BE2C (cell line): ENCODE data around the gene ZNF648.

ENCODE experiments used
- DNase-seq: peaks from one replicate; pipeline ENCODE4 v3.0.0-alpha.2; 2020
- H3K27me3 ChIP-seq: fragments of 250-450 bp; sonication (Bioruptor Pico); 2 replicates; pipeline ENCODE4 v1.5.1; 2020; ENCODE audit warnings: mild to moderate bottlenecking
- H3K36me3 ChIP-seq: fragments of 250-450 bp; sonication (Bioruptor Pico); 2 replicates; pipeline ENCODE4 v1.5.1; 2020; ENCODE audit warnings: mild to moderate bottlenecking
- H3K4me1 ChIP-seq: fragments of 250-450 bp; sonication (Bioruptor Pico); 2 replicates; pipeline ENCODE4 v1.5.1; 2020
- H3K4me3 ChIP-seq: 2 replicates; pipeline ENCODE4 v1.5.1; 2011; ENCODE audit warnings: low read depth, low read length
- H3K9me3 ChIP-seq: fragments of 250-450 bp; sonication (Bioruptor Pico); 2 replicates; pipeline ENCODE4 v1.5.1; 2020
- TF ChIP-seq, protein P1 (sequence below): IDR thresholded peaks from 2 replicates; pipeline ENCODE4 v1.5.1; 2012; ENCODE audit warnings: mild to moderate bottlenecking, low read depth, low read length

The ZNF648 gene

DNA sequence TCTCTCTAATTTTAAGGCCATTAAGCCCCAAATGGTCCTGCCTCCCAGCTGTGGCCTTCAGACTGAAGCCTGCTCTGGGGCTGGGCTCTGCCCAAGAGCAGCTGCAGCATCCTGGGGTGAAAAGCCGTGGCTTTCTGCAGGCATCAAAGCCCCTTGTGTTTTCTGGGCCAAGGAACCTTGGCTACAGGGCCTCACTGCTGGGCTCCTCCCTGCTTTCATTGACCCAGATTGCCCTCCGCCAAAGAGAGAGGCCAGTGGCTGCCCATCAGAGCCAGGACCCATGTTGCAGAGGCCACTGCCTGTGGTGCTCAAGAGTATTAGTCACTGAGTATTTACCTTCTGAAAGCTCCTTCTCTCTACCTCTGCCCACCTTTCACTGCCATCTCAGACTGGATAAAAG, 1.6 kb downstream of the ZNF648 start:
- H3K4me1 ChIP-seq, result no peaks in the 10 kb centered on the region
- no peak for DNase-seq
- TF ChIP-seq, protein P1, sequence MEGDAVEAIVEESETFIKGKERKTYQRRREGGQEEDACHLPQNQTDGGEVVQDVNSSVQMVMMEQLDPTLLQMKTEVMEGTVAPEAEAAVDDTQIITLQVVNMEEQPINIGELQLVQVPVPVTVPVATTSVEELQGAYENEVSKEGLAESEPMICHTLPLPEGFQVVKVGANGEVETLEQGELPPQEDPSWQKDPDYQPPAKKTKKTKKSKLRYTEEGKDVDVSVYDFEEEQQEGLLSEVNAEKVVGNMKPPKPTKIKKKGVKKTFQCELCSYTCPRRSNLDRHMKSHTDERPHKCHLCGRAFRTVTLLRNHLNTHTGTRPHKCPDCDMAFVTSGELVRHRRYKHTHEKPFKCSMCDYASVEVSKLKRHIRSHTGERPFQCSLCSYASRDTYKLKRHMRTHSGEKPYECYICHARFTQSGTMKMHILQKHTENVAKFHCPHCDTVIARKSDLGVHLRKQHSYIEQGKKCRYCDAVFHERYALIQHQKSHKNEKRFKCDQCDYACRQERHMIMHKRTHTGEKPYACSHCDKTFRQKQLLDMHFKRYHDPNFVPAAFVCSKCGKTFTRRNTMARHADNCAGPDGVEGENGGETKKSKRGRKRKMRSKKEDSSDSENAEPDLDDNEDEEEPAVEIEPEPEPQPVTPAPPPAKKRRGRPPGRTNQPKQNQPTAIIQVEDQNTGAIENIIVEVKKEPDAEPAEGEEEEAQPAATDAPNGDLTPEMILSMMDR, result no peak
- H3K36me3 ChIP-seq, result no peaks in the 10 kb centered on the region
- no peak overlapping the region for H3K4me3 ChIP-seq
- no peaks in the 10 kb centered on the region; the same call in 1 of the 2 replicates for H3K27me3 ChIP-seq
- no peaks in the 10 kb centered on the region for H3K9me3 ChIP-seq

DNA sequence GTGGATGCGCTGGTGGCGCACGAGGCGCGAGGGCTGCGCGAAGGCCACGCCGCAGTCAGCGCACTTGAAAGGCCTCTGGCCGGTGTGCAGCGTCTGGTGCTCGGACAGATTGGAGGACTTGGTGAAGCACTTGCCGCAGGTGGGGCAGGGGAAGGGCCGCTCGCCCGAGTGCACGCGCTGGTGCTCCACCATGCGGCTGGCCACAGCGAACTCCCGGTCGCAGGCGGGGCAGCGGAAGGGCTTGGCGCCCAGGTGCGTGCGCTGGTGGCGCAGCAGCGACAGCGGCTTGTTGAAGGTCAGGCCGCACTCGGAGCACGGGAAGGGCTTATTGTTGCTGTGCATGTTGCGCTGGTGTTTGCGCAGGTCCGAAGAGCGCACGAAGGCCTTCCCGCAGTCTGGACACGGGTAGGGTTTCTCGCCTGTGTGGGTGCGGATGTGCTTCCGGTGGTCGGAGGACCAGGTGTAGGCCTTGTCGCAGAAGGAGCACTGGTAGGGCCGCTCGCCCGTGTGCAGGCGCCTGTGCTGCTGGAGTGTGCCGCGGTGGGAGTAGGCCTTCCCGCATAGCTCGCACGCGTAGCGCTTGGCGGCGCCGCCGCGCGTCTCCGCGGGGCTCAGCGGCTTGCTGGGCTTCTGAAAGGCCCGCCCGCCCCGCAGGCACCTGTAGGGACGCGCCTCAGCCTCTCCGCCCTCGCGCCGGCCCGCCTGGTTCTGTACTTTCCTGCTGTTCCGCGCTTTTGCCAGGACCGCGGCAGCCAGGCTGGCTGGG, 4.7 kb downstream of the ZNF648 start:
- Histone ChIP-seq H3K4me1 (no peaks in the 10 kb centered on the region), H3K27me3 (no peaks in the 10 kb centered on the region; the same call in 1 of the 2 replicates), H3K36me3 (no peaks in the 10 kb centered on the region), H3K9me3 (no peaks in the 10 kb centered on the region), H3K4me3 (no peak overlapping the region)
- DNase-seq, result no peak
- TF ChIP-seq, protein P1, result no peak

DNA sequence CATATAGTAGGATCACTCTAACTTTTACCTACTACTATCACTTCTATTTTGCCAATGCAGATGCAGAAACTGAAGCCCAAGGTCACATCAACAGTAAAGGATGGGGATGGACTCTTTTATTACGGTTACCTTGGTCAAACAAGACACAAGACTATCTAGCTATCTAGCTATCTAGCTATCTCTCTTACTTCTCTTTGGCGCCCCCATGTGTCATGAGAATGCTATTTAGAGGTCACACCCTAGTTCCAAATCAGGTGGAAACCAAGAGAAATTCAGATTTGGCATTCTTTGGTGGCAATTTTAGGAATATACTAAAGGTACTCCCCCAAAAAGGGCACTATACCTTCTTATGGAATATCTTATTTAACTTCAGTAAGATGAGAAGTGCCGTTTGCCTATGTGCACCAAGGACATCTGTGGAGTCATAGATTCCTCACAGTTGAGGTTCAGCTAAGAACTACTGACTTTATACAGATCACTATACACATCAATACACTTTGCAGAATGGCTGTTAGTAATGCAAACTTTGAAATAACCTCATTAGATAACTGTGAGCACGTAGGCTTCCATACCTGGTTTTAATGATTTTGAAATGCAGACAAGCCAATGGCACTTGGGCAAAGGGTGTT, 6.7 kb downstream of the ZNF648 start:
- H3K4me1 ChIP-seq, result no peaks in the 10 kb centered on the region
- H3K4me3 ChIP-seq, result no peak overlapping the region
- no peaks in the 10 kb centered on the region for H3K9me3 ChIP-seq
- no peaks in the 10 kb centered on the region for H3K27me3 ChIP-seq
- TF ChIP-seq, protein P1, result peak; percentile 62
- H3K36me3 ChIP-seq, result no peaks in the 10 kb centered on the region
- peak; percentile 56 for DNase-seq

DNA sequence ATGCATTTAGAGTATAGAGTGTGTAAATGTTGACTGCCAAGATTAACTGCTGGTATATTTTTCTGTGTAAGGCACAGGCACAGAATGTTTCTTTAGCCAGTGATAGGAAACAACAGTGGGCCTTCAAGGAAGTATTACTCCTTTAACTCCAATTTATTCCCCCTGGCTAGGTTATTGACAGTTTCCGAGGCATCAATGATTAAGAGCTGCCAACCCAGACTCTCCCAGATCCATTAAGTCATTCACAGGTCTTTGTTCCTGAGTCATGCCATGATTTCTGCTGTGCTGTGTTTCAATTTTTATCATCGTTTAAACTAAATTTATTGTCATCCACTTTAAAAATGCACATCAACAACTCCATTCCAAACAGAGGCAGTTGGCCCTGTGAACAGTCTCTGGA, 9.2 kb downstream of the ZNF648 start:
- Histone ChIP-seq H3K36me3 (no peaks in the 10 kb centered on the region), H3K9me3 (no peaks in the 10 kb centered on the region), H3K4me1 (no peaks in the 10 kb centered on the region), H3K27me3 (no peaks in the 10 kb centered on the region), H3K4me3 (no peak overlapping the region)
- TF ChIP-seq, protein P1, result no peak
- DNase-seq, result no peak

DNA sequence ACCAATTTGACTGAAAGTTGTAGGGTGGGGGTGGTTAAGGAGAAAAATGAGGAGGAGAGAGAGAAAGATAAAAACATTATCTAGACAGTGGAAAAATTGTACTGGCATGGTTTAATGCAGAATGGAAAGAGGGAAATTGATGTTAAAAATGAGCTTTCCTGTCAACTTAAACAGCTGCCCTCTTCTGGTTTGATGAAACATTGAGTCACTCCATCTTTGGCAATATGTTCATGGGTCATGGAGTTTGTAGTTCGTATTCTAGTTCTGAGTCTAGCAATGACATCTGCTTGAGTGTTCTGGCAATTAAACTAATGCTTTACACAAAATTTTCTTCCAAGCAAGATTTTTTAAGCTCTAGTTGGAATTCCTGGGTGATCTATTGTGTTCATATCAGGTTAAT, 9.6 kb downstream of the ZNF648 start:
- H3K36me3 ChIP-seq, result no peaks in the 10 kb centered on the region
- no peaks in the 10 kb centered on the region for H3K4me1 ChIP-seq
- no peaks in the 10 kb centered on the region for H3K27me3 ChIP-seq
- no peaks in the 10 kb centered on the region for H3K9me3 ChIP-seq
- TF ChIP-seq, protein P1, result no peak
- no peak for DNase-seq
- H3K4me3 ChIP-seq, result no peak overlapping the region
